Caco-2 (cell line): Measurements from ENCODE around the gene ATXN3L. TPM values are rescaled to one million over a fixed set of nuclear protein-coding genes. Genes with fewer than 3 reads are reported as not detected.

Experiments used
- BruUV-seq: library from RNA; stranded (reverse); fragments of 400-500 nt; replicated peaks from 2 replicates; lab custom pipeline; 2021; lab: Mats Ljungman, UMichigan
- CTCF ChIA-PET: fragments of 300-600 bp; sonication (Branson Sonifier 250); formaldehyde crosslinking; loops from one replicate; lab custom pipeline; 2022; ENCODE audit warnings: antibody characterized with exemption; lab: Charles Lee
- POLR2A ChIA-PET: fragments of 300-600 bp; sonication (Branson Sonifier 250); formaldehyde crosslinking; loops from one replicate; lab custom pipeline; 2022; ENCODE audit warnings: antibody characterized with exemption; lab: Charles Lee
- DNase-seq, 2 experiments: peaks; one replicate each; pipeline versions ENCODE4 v3.0.0 to v3.0.0-alpha.2; 2020 to 2022
- H3K27me3 ChIP-seq: replicated peaks from 2 replicates; pipeline ENCODE4 v1.6.0; 2011; ENCODE audit warnings: low read length; ENCODE audit not compliant: control insufficient read depth, insufficient read depth
- H3K36me3 ChIP-seq: 2 replicates; pipeline ENCODE4 v1.5.1; 2011; ENCODE audit warnings: low read length; ENCODE audit not compliant: control insufficient read depth, insufficient read depth
- H3K4me1 ChIP-seq: fragments of 250-450 bp; sonication (Bioruptor Pico); 2 replicates; pipeline ENCODE4 v1.5.1; 2020; ENCODE audit warnings: mild to moderate bottlenecking
- H3K4me3 ChIP-seq: 2 replicates; pipeline ENCODE4 v1.5.1; 2011; ENCODE audit warnings: low read depth, mild to moderate bottlenecking, control low read depth, low read length
- H3K9me3 ChIP-seq: fragments of 250-450 bp; sonication (Bioruptor Pico); 2 replicates; pipeline ENCODE4 v1.5.1; 2020; ENCODE audit warnings: mild to moderate bottlenecking, moderate library complexity
- H3K27ac Mint-ChIP-seq: one replicate; pipeline ENCODE4 v1.8.0; 2022; ENCODE audit warnings: mixed read lengths; ENCODE audit not compliant: unreplicated experiment
- H3K27me3 Mint-ChIP-seq: one replicate; pipeline ENCODE4 v1.8.0; 2022; ENCODE audit warnings: mixed read lengths; ENCODE audit not compliant: insufficient read depth, unreplicated experiment
- H3K36me3 Mint-ChIP-seq: one replicate; pipeline ENCODE4 v1.8.0; 2022; ENCODE audit warnings: mild to moderate bottlenecking, mixed read lengths; ENCODE audit not compliant: insufficient read depth, unreplicated experiment
- H3K4me1 Mint-ChIP-seq: one replicate; pipeline ENCODE4 v1.8.0; 2022; ENCODE audit warnings: low read depth, mixed read lengths; ENCODE audit not compliant: unreplicated experiment
- H3K4me3 Mint-ChIP-seq: one replicate; pipeline ENCODE4 v1.8.0; 2022; ENCODE audit warnings: mild to moderate bottlenecking, moderate library complexity, mixed read lengths; ENCODE audit not compliant: unreplicated experiment
- H3K9me3 Mint-ChIP-seq: one replicate; pipeline ENCODE4 v1.8.0; 2022; ENCODE audit warnings: mixed read lengths; ENCODE audit not compliant: unreplicated experiment
- CTCF ChIP-seq, 2 experiments: fragments of 200-600 bp in 1 of 2; IDR thresholded peaks; 1 replicate in 1 of 2; 2 replicates in 1 of 2; pipeline versions ENCODE4 v1.5.1 to v1.8.0; 2011 to 2022; ENCODE audit warnings: antibody characterized with exemption in 1 of 2, control low read depth in 1 of 2, inconsistent platforms in 1 of 2, low read depth in 1 of 2, low read length in 1 of 2, mild to moderate bottlenecking in 1 of 2, moderate library complexity in 1 of 2; ENCODE audit not compliant: insufficient read depth in 1 of 2, severe bottlenecking in 1 of 2, unreplicated experiment in 1 of 2
- intact Hi-C: fragments of 100-400 bp; cut with micrococcal nuclease; formaldehyde crosslinking; loops from one replicate; pipeline ENCODE4 v1.10.0; 2022; ENCODE audit not compliant: unreplicated experiment
- total RNA-seq: library from RNA; stranded (reverse); gene quantifications from 2 replicates; pipeline ENCODE4 v1.2.3, GENCODE V29; 2022

The ATXN3L gene
- total RNA-seq, 1 experiment from 2014 or later: not detected

GRCh38 chrX:13309631-13310030 lies 10.2 kb downstream of the ATXN3L start:
- Mint-ChIP-seq H3K36me3 (peaks cover 5% of the 10 kb centered on the region), H3K4me1 (no peaks in the 10 kb centered on the region), H3K27ac (no peak overlapping the region), H3K9me3 (no peaks in the 10 kb centered on the region), H3K4me3 (no peak overlapping the region), H3K27me3 (no peaks in the 10 kb centered on the region)
- POLR2A ChIA-PET: no interaction called here
- no peaks in the 10 kb centered on the region for H3K9me3 ChIP-seq
- DNase-seq: no peak
- no peaks in the 10 kb centered on the region for H3K27me3 ChIP-seq
- H3K36me3 ChIP-seq: no peaks in the 10 kb centered on the region
- no peak overlapping the region for H3K4me3 ChIP-seq
- intact Hi-C loops: no loop called here
- TF ChIP-seq CTCF (IDR thresholded peaks at IDR 0.05; ENCODE audit: insufficient read depth in 1 of 2, low read depth in 1 of 2, low read length in 1 of 2, severe bottlenecking in 1 of 2, unreplicated experiment in 1 of 2): no peak
- BruUV-seq: no TSS peak
- CTCF ChIA-PET: no interaction called here
- peaks cover 4% of the 10 kb centered on the region; the same call in 1 of the 2 replicates for H3K4me1 ChIP-seq

- POLR2A ChIA-PET: no interaction called here
- H3K27me3 ChIP-seq: no peaks in the 10 kb centered on the region
Observed at GRCh38 chrX:13307041-13307440, 12.8 kb downstream of the ATXN3L start.

GRCh38 chrX:13305108-13305507 lies 14.7 kb downstream of the ATXN3L start:
- Histone ChIP-seq H3K4me1 (peaks cover 20% of the 10 kb centered on the region), H3K27me3 (no peaks in the 10 kb centered on the region), H3K9me3 (no peaks in the 10 kb centered on the region; the same call in 1 of the 2 replicates), H3K36me3 (no peaks in the 10 kb centered on the region), H3K4me3 (no peak overlapping the region)
- H3K27me3 Mint-ChIP-seq: no peaks in the 10 kb centered on the region
- peaks cover 8% of the 10 kb centered on the region for H3K4me1 Mint-ChIP-seq
- no peak overlapping the region for H3K27ac Mint-ChIP-seq
- H3K9me3 Mint-ChIP-seq: peaks cover 19% of the 10 kb centered on the region
- BruUV-seq: no TSS peak
- ChIA-PET CTCF (no interaction called here), POLR2A (no interaction called here)
- intact Hi-C loops: no loop called here
- H3K4me3 Mint-ChIP-seq: no peak overlapping the region
- H3K36me3 Mint-ChIP-seq: peaks cover 5% of the 10 kb centered on the region
- no peak for TF ChIP-seq CTCF (IDR thresholded peaks at IDR 0.05; ENCODE audit: insufficient read depth in 1 of 2, low read depth in 1 of 2, low read length in 1 of 2, severe bottlenecking in 1 of 2, unreplicated experiment in 1 of 2)
- no peak for DNase-seq

More at GRCh38 chrX:13307041-13307440, 12.8 kb downstream of the ATXN3L start:
- H3K4me1 Mint-ChIP-seq: peaks cover 8% of the 10 kb centered on the region
- H3K9me3 ChIP-seq: no peaks in the 10 kb centered on the region; the same call in 1 of the 2 replicates
- peaks cover 5% of the 10 kb centered on the region for H3K36me3 Mint-ChIP-seq
- no TSS peak for BruUV-seq
- no peak overlapping the region for H3K27ac Mint-ChIP-seq
- DNase-seq: no peak
- no peaks in the 10 kb centered on the region for H3K36me3 ChIP-seq
- TF ChIP-seq CTCF (IDR thresholded peaks at IDR 0.05; ENCODE audit: insufficient read depth in 1 of 2, low read depth in 1 of 2, low read length in 1 of 2, severe bottlenecking in 1 of 2, unreplicated experiment in 1 of 2): no peak
- CTCF ChIA-PET: no interaction called here
- intact Hi-C loops: no loop called here
- H3K4me1 ChIP-seq: peaks cover 20% of the 10 kb centered on the region
- H3K4me3 ChIP-seq: no peak overlapping the region
- no peaks in the 10 kb centered on the region for H3K27me3 Mint-ChIP-seq
- peaks cover 16% of the 10 kb centered on the region for H3K9me3 Mint-ChIP-seq
- H3K4me3 Mint-ChIP-seq: no peak overlapping the region
